ENCODE data around the gene ACP3.
"Not testable (repeated sequence)": the region's sequence is repeated elsewhere in the genome, so short reads cannot be mapped to it uniquely, and the experiment has no call there.

The ACP3 gene

DNA sequence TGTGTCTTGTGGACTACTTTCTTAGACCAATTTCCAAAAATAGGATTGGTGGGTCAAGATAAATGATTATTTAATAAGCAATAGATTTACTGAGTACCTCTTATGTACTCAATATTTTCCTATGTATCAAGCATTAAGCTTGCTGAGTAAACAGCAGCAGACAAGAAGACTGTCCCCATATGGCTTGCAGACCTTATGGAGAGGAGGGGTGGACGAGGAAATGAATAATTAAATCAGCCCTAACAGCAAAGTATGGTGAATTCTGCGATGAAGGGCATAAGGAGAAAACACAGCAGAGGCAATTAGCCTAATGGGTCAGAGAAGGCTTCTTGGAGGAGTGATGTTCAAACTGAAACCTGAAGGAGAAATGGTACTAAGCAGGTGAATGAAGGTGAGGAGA lies 45.1 kb downstream of the ACP3 start:
- no peak for DNase-seq

DNA sequence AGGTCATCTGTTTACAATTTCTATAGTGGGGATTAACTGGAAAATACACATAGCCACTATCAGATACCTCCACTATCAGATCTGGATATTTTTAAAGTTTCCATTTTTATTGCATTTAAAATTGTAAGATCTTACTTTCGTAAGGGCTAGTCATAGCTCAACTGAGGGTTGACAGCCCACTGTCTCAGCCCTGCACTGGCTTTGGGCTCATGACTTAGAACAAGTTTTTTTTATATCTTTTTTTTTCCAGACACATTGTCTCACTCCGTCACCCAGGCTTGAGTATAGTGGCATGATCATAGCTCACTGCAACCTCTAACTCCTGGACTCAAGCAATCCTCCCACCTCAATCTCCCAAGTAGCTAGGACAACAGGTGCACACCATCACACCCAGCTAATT lies 51.3 kb downstream of the ACP3 start:
- DNase-seq: no peak

GRCh38 chr3:132368962-132369361 lies 51.8 kb downstream of the ACP3 start:
- no peak for DNase-seq

DNA sequence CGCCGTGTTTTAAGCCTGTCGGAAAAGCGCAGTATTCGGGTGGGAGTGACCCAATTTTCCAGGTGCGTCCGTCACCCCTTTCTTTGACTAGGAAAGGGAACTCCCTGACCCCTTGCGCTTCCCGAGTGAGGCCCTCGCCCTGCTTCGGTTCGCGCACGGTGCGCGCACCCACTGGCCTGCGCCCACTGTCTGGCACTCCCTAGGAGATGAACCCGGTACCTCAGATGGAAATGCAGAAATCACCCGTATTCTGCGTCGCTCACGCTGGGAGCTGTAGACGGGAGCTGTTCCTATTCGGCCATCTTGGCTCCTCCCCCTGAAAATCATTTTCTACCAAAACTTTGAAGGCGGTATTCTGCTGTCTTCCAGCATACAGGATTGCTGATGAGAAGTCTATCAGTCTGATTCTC lies 59.7 kb downstream of the ACP3 start:
- not testable (repeated sequence) for DNase-seq

DNA sequence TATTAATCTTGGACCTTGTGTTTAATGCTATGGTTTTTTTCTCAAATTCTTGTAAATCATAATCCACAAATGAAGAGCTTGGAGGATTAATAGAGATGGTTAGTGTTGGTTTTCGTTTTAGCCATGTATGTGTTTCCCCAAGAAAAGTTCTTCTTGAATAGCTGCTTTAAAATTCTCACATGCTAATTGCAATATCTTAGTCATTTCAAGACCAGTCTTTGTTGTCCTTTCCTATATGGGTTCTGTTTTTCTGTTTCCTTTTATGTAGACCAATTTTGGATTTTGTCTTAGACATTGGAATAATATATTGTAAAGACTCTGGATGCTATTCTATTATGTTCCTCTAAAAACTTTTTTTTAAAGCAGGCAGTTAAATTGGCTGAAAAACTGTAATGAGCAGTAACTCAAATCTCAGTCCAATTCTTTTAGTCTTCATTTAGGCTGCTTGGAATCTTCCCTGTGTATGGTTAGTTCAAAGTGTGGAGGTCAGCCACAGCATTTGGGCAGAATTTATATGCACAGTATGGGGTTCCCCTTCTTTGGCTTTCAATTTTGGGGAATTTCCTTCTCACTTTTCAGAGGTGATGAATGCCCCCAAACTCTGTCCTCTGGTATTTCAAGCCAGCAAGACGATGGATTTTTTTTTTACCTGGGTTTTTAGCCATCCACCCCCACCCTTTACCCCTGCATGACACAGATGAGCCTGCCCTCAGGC lies 61.0 kb downstream of the ACP3 start:
- DNase-seq: no peak

DNA sequence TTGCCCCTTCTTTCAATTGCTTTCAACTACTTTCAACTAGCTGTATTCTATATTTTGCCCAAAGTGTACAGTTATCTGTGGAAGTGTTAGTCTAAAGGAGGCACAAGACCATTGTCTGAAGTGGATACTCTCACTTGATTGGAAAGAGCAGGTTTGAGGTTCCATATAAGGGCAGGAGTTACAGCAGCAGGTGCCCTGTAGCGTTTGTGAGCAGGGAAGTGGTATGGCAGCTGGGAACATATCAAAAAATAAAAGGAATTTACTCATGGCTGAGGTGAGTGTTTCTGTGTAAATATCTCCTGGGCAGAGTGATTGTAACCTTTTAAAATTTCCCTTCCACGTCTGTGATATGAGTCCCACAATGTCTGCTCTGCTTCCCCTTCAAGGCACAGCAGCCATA lies 61.6 kb downstream of the ACP3 start:
- DNase-seq: no peak

DNA sequence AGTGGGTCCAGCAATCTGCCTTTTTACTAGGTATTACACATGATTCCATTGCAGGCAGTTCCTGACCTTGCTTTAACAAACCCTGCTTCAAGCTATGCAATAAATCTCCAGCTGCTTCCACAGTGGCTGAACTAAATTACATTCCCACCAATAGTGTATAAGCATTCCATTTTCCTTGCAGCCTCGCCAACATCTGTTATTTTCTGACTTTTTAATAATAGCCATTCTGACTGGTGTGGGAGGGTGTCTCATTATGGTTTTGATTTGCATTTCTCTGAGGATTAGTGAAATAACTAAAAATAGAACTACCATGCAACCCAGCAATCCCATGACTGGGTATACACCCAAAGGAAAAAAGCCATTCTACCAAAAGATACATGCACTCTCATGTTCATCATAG lies 63.7 kb downstream of the ACP3 start:
- no peak for DNase-seq

DNA sequence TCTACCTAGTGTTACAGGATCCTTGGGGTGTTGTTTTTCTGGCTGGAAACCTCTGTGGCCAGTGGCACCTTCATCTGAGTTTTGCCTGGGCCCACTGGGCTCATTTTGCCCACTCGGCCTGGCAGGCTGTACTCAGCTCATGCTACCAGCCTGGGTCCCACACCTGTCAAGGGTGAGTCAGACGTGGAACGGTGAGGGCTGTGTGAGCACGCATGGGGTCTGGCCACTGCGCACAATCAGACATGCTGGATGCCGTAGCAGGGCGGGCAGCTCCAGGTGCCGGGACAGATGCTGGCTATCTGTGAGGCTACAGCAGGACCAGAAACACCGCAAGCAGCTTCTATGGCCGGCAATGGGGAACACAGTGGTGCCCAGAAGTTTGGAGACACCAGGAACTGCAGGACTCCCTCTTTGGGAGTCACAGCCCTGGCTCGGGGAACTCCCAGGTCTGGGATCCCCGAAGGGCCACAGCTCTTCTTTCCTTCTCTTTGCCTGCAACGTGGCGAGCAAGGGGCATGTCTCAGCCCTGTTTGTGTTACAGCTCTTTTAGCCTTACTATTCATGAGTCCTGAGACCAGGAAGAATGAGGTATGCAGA lies 64.2 kb downstream of the ACP3 start:
- DNase-seq: no peak

- DNase-seq: no peak
These were observed 65.1 kb downstream of the ACP3 start for GRCh38 chr3:132382267-132382666.

DNA sequence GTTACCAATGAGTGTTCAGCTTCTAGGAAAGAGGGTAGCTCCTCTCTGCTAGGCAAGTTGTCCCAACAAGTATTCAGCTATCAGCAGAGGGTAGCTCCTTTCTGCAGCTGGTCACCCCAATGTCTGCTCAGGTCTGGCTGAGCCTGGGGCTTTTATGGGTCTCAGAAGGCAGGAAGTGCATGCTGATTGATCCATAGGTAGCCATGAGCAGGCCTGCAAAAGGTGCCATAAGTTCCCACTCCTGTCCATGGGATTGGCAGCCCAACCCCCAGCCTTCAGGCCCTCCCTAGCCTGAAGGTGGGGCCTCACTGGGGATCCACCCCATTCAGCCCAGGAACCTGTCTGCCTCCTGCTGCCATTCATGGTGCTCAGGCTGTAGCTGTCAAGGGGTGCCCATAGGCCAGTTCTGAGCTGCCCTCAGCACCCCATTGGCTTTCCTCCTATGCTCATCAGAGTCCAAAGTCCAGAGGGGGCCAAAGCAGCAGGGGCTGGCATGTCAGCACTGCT lies 65.5 kb downstream of the ACP3 start:
- DNase-seq: no peak

DNA sequence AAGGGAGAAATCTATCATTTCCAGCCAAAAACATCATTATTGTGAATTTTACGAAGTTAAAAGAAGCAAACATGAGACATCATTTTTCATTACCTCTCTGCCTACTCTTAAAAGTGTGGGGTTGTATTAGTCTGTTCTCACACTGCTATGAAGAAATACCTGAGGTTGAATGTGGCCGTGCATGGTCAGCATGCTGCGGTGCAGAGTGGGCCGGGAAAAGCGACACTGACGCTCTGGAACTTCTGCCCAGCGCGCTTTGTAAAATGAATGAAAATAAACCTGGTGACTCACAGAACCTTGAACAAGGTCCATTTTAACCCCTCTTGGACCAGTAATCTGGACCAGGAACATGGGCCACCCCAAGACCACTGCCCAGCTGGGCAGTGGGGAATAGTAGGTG lies 69.1 kb downstream of the ACP3 start:
- no peak for DNase-seq

DNA sequence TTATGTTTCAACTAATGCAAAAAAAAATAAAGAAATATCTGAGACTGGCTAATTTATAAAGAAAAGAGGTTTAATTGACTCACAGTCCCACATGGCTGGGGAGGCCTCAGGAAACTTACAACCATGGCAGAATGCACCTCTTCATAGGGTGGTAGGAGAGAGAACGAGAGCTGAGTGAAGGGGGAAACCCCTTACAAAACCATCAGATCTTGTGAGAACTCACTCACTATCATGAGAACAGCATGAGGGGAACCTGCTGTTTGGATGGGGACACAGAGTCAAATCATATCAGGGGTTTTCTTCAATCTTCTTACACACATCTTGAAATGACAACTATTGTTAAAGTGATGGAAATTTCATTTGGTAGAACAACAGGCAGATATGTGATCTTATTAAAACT lies 75.5 kb downstream of the ACP3 start:
- DNase-seq: not testable (repeated sequence)

- DNase-seq: no peak
These were observed 77.1 kb downstream of the ACP3 start for GRCh38 chr3:132394320-132394719.

DNA sequence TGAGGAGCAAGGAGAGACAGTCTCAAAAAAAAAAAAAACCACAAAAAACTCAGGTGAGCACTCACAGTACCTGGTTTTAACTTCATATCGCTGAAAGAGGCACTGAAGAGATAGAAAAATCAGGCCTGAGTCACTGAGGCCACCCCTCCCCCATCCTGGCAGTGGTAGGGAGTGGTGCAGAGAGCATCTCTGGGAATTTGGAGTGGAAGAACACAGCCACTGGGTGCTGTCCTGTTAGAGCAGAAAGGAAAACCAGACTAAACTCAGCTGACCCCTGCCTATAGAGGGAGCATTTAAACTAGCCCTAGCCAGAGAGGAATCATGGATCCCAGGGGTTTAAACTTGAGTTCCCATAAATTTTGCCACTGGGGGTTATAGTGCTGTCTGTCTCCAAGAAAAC lies 77.9 kb downstream of the ACP3 start:
- no peak for DNase-seq

- DNase-seq: no peak
These were observed 79.0 kb downstream of the ACP3 start for GRCh38 chr3:132396255-132396654.

- DNase-seq: not testable (repeated sequence)
These were observed 79.6 kb downstream of the ACP3 start for GRCh38 chr3:132396776-132397175.

GRCh38 chr3:132399054-132399929 lies 82.1 kb downstream of the ACP3 start:
- peak; percentile 58 for DNase-seq

DNA sequence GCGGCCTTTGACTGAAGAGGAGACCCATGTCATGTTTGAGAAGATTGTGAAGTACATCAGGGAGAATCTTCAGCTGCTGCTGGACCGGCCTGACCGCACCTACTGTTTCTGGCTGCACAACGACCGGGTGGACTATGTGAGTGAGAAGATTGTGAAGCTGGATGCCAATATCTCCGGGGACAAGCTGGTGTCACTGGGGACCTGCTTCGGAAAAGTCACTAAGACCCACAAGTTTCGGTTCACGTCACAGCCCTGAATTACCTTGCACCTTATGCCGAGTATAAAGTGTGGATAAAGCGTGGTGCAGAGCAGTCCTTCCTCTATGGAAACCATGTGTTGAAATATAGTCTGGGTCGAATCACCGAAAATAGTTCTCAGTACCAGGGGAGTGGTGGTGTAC lies 84.0 kb downstream of the ACP3 start:
- DNase-seq: no peak

- no peak for DNase-seq
These were observed 87.1 kb downstream of the ACP3 start for GRCh38 chr3:132404276-132404675.

- no peak for DNase-seq
These were observed 88.0 kb downstream of the ACP3 start for GRCh38 chr3:132405188-132405587.

DNA sequence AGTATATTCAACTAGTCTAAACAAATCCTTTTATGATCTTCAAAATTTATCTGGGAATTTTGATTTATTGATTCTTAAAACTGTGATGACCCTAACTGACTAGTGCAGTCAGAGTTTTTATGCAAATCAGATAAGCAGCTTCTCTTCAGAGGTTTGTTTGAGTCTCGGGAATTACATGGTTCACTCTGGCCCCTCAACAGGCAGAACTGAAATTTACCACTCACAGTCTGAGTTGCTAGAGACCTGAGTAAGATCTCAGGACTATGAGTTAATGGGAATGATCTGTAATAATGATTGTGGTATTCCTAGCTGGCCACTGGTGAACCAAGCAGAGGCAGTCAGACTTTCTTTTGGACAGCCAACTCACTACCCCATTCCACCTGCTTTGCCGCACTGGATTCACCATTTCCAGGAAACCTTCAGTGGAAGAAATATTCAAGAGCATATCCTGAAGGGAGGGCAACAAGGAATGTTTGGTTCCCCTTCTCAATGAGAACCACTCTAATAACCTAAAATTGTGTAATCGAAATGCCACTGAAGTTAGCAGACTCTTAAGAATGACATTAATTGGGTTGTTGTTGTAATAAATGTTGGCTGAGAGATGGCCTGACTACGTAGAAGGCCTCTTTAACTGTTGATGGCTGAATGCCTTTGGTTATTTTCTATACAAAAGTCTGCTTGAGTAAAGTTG lies 88.5 kb downstream of the ACP3 start:
- DNase-seq: no peak

DNA sequence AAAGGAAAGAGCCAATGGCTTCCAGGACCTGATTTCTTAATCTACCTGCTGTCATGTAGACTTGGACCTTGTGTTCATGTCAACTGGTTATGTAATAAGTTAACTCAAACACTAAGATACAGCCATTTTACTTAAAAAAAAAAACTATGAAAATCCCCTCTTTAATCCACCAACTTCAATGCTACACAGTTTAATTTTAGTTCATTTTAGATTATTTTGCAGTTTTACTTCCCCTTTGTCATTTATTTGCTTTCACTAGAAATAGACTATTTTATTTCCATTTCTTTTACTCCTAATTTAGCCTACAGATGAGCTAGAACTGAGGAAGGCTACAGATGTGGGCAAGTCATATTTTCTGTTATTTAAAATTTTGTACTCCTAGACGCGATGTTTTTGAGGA lies 89.4 kb downstream of the ACP3 start:
- DNase-seq: no peak

DNA sequence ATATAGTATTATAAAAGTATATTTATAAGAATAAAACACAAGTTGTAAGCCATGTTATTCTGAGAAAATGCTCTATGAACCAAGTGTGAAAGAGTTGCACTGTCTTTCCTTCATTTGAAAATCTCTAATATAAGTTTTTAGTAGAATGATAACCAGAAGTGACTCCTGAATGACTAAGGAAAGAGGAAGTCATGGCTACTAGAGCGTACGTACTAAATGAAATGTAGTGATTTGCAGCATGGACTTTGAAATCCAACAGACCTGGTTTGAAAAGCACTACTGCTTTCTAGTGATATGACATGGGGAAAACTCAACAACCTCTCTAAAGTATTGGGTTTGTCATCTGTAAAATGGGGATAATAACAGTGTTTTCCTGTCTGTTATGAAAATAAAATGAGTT lies 89.8 kb downstream of the ACP3 start:
- no peak for DNase-seq
